ENCODE results near the gene FGF23.

DNA sequence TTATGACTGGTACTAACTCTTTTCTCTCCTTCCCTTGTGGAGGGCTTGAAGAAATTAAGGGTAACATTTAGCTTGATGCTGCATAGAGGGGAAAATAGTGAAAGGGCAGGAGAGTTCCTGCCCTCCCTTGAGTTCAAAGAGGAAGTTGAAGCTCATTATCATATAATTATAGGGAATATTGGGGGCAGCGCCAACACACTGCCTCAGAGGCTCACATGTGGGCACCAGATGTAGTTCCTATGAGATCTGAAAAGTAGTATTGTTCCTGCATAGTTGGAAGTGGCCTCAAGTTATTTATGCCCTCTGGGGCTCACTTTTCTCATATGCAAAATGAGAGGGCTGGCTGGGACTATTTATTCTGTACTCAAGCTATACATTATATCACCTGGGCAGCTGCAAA, 33.0 kb upstream of the FGF23 start:
- TF ChIP-seq SUZ12 (IDR thresholded peaks at IDR 0.05; ENCODE audit: extremely low read depth, insufficient read depth, insufficient read length) = no peak
- no peak for TF ChIP-seq YY1 (IDR thresholded peaks at IDR 0.05; ENCODE audit: insufficient read depth, insufficient read length)

Measured in NT2/D1 (cell line).